ENCODE results near the gene LYSET. TPM values are rescaled to one million over a fixed set of nuclear protein-coding genes. Genes with fewer than 3 reads are reported as not detected.

LYSET gene
- total and polyA plus RNA-seq, 2 donors (not counting 3 experiments of a cell fraction or from before 2014, with no cell fraction given), result 14.3 to 18.4 TPM

DNA sequence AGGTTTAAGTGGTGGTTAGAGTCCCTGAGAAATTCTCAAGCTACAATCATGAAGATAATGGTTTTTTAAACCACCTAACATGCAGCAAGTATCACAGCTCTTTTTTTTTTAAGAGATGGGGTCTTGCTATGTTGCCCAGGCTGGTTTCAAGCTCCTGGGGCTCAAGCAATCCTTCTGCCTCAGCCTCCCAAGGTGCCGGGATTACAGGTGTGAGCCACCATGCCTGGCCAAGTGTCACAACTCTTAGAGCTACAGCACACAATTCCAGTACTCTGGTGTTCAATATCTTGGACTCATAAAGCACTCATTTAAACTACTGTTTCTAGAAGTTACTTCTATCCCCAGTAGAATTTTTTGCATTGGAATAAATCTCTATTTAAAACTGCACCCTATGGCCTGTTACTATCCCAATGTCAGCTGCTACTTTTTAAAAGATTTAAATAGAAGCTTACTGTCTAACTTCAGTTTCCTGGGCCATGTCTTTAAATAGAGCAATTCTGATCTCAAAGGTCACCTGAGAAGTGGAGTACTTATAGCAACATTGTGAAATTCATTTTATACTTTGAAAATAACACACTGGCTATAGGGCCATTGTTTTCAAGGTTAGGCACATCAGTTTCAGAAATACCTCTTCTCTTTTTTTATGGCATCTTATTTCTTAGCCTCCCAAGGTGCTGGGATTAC, 10.3 kb downstream of the LYSET start:
- Histone ChIP-seq H3K79me2 (ENCODE audit: control insufficient read depth, insufficient read depth, low read length) (no peaks in the 10 kb centered on the region), H3K9me3 (replicated peaks; ENCODE audit: control insufficient read depth, insufficient read depth, low read length) (no peaks in the 10 kb centered on the region), H2AFZ (ENCODE audit: low read depth, low read length) (no peak overlapping the region), H3K27ac (ENCODE audit: insufficient read depth, low read depth, low read length) (no peak overlapping the region), H3K27me3 (ENCODE audit: control insufficient read depth in 2 of 2, insufficient read depth in 2 of 2, low read length in 2 of 2) (no peaks in the 10 kb centered on the region), H3K9me1 (replicated peaks; ENCODE audit: control insufficient read depth, extremely low read depth, insufficient read depth, low read length) (no peaks in the 10 kb centered on the region), H3K4me2 (ENCODE audit: insufficient read depth, low read length) (no peak overlapping the region), H3K4me3 (replicated peaks in 1 of 3; ENCODE audit: insufficient read depth in 1 of 3, low read depth in 1 of 3, low read length in 3 of 3) (no peak overlapping the region), H3K9ac (replicated peaks; ENCODE audit: extremely low read depth, insufficient read depth, low read length) (no peak overlapping the region), H4K20me1 (replicated peaks; ENCODE audit: control insufficient read depth, extremely low read depth, insufficient read depth, low read length) (no peaks in the 10 kb centered on the region), H3K4me1 (ENCODE audit: control insufficient read depth, extremely low read depth, insufficient read depth, low read length) (no peaks in the 10 kb centered on the region), H3K36me3 (ENCODE audit: control insufficient read depth in 2 of 2, extremely low read depth in 1 of 2, insufficient read depth in 2 of 2, low read length in 2 of 2) (no peaks in the 10 kb centered on the region)
- FAIRE-seq (no peak), DNase-seq (ENCODE audit: low read depth, low spot score) (no peak)
- intact Hi-C loops (cut with micrococcal nuclease) (no loop called here), dilution Hi-C loops (cut with MboI; ENCODE audit: extremely low pct_ligation_motif_present, low sequenced_read_pairs) (no loop called here)
- TF ChIP-seq POLR2AphosphoS5 (IDR thresholded peaks at IDR 0.05; ENCODE audit: insufficient read depth, low read depth, low read length) (no peak), CTCF (IDR thresholded peaks at IDR 0.05; ENCODE audit: extremely low read depth in 1 of 2, insufficient read depth in 1 of 2, low read depth in 1 of 2, low read length in 2 of 2) (no peak), EZH2 (IDR thresholded peaks at IDR 0.05; ENCODE audit: borderline replicate concordance, low read depth, low read length, severe bottlenecking) (no peak), MYC (IDR thresholded peaks at IDR 0.05; ENCODE audit: low read depth, low read length) (no peak), JUN (IDR thresholded peaks at IDR 0.05; ENCODE audit: borderline replicate concordance, insufficient read depth, insufficient read length, low read depth) (no peak), FOS (IDR thresholded peaks at IDR 0.05; ENCODE audit: borderline replicate concordance, insufficient read depth, low read length) (no peak), GATA2 (IDR thresholded peaks at IDR 0.05; ENCODE audit: insufficient read depth, insufficient read length, low read depth, low read length) (no peak), MAX (IDR thresholded peaks at IDR 0.05; ENCODE audit: insufficient read depth, insufficient read length) (no peak), POLR2A (IDR thresholded peaks at IDR 0.05; ENCODE audit: low read depth, low read length) (no peak)
- no TSS peak for BruUV-seq (replicated peaks)
- CTCF ChIA-PET, result interaction anchor here (1.2 kb wide), 1 partner anchor 11 kb away, joined by 4 read pairs; the partner anchor contains the start of genes GON7 and UBR7
- POLR2A ChIA-PET, result no interaction called here
